OCI-M1 (cell line): ENCODE measurements around the gene ELOA.
"Not testable (repeated sequence)": the region's sequence is repeated elsewhere in the genome, so short reads cannot be mapped to it uniquely, and the experiment has no call there.

ENCODE experiments used
- DNase-seq: peaks from one replicate; lab custom pipeline; 2025; lab: John Stamatoyannopoulos, UW

Gene ELOA

DNA sequence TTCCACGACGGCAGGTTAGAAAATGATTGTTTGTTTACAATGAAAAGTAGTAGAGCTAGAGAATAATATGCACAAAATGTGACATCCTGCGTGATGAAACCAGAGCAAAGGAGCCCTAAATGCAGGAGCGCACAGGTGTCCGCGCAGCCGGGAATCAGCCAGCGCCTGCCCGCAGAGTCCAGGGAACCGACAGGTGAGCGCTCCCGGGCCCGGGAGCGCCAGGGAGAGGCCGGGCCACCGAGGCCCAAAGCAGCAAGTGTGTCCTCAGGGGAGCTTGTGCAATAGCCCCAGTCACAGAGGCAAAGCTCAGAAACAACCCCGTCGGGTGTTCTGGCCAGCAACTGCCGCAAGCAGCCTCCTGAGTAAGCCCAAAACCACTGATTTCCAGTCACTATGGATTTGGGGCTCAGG is 58.1 kb downstream of the ELOA start:
- no peak for DNase-seq

DNA sequence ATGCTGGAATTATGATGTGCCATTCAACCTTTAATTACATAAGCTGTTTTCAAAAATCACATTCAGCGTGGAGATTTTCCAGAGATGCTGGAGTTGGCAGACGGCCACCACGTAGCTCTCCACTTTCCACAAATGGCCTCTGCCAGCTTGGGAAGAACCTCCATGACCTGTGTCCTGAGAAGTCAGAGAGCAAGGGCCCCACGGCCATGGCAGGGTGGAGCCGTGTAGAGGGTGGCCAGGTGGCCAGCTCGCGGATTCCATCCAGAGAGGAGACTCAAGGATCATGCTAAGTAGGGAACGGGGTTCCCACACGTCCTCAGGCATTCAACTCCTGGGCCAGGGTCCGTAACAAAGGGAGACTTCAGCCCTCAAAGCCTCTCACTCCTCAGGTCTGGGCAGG is 58.6 kb downstream of the ELOA start:
- DNase-seq: no peak

DNA sequence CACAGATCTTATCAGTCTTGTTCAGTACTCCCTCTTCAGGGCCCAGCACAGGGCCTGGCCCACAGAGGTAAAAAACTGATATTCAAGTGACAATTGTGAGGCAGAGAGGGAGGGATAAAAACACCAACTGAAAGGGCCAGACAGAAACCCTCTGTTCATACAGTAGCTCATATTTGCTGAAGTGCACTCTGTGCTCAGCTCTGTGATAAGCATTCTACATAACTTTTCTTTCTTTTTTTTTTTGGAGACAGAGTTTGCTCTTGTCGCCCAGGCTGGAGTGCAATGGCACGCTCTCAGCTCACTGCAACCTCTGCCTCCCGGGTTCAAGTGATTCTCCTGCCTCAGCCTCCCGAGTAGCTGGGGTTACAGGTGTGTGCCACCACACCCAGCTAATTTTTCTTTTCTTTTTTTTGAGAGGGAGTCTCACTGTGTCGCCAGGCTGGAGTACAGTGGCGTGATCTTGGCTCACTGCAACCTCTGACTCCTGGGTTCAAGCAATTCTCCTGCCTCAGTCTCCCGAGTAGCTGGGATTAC is 59.6 kb downstream of the ELOA start:
- not testable (repeated sequence) for DNase-seq

DNA sequence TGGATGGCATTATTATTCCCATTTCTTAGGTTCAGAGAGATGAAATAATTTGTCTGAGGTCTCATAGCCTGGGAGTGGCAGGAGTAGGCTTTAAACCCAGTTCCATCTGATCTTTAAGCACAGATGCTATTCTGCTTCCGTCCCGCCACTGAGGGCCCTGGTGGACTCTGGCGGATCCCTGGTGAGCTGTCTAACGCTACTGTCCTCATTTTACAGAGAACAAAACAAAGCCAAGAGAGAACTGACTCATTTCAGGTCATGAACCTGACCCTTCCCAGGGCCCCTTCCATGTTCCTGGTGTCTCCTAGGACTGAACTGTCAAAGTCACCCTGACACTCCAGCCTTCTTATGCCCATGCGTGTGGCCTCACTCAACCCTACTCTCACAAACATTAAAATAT is 60.4 kb downstream of the ELOA start:
- no peak for DNase-seq

DNA sequence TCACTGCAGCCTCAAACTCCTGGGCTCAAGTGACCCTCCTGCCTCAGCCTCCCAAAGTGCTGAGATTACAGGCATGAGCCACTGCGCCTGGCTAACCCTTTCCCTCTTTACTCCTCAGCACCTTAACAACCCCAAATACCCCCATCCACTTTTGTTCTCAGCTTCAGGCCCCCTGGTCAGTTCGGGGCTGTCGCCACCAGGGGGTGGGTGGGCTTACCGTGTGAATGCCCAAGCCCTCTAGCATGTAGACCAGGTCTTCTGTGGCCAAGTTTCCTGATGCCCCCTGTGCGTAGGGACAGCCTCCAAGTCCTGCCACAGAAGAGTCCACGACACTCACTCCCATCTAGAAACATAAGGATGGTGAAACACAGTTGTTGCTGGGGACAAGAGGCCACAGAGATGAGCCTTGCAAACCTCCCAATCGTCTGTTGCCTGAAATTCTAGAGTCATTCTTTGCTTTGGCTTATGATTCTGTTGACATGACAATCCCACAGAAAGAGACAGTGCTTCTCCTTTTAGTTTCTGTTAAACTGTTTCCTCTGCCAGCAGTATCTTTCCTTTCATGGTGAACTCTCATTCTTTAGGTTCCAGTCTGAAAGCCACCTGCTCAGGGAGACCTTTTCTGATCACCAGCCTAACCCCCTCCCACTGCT is 61.0 kb downstream of the ELOA start:
- DNase-seq: peak; percentile 18

DNA sequence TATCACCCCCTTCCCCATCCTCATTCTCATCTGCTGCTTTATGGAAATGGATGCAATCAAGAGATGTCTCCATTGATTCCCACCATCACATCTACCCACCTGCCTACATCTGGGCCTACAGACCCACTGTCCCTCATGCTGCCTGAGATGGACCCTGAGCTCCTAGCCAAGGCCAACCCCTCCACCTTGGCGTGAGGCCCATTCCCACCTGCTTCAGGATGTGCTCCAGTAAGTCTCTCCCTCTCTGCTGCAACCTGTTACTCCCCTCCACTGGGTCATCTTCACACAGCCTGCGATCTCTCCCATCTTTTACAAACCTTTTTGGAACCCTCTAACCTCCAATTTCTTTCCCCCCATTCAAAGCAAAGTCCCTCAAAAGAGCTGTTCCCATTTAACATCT is 61.8 kb downstream of the ELOA start:
- no peak for DNase-seq

DNA sequence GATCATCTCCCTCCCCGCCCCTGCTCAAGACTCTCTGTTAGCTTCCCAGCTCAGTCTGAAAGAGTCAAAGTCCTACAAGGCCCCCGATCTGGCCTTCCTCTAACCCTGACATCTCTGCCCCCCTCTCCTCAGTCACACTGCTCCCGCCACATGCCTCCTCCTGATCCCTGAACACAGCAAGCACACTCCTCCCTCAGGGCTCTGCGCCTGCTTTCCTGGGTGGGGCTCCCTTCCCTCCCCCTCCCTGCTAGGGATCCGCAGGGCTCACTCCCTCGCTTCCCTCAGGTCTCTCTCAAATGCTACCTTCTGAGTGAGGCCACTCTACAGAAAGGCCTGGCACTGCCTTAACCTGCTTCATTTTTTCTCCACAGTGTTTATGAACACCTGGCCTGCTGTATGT is 63.0 kb downstream of the ELOA start:
- no peak for DNase-seq

DNA sequence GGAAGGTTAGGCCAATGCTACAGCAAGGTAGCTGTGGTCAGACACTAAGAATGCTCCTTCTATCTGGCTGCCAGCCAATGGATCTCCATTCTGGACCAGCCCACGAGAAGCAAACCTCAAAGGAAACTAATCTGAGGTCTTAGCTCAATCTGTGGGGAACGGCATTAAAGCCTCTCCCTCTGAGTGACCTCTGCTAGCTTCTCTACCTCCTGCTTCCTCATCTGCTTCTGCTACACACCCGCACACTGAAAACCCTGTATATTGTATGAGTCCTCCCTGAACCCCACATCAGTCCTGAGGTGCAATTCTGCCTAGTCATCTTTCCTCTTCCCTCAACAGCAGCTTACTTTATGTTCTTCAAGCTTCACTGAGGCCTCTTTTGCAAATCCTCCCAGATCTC is 64.2 kb downstream of the ELOA start:
- peak; percentile 43 for DNase-seq

DNA sequence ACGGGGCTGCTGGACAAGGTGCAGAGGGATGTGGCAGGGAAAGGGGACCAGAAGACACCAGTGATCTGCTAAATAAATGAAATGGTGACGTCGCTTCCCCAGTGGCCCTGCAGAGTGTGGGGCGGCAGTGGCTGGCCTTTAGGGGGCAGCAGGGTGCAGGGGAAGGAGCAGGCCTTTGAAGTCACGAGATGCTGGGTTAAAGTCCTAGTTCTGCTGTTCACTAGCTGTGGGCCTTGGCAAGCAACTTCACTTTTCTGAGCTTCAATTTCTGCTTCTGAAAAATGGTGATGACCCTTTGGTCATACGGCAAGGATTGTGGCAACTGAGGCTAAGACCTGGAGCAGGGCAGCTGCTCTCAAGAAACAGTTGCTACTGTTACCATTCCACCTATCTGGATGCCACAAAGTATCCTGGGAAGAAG is 66.5 kb downstream of the ELOA start:
- DNase-seq: peak; percentile 93

DNA sequence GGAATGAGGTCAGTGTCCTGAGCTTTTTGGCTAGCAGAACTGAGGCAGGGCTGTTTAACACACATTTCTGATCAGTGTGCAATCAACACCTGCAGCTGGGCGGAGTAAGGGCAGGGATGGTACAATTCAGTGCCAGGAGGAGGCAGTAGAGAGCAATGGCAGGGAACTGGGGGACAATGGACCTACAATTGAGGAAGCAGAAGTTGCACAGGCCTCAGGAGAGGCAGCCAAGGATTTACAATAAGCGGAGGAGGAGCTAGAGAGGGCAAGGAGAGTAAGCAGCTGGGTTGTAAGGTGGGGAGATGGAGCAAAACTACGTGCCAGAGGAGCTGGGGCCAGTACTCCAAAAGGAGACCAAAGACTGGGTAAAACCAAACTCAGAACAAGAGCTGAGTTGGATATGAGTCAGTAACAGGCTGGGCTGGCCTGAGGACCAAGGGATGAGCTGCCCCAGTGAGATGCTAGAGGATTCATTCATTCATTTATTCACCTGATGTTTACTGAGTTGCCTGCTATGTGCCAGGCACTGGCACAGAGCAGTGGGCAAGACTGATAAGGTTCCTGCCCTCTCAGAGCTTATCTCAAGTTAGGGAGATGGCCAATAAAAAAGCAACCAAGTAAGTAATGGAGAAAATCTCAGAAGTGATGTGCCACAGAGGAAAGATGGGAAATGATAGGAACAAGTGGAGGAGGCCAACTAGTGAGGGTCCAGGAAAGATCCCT is 67.7 kb downstream of the ELOA start:
- DNase-seq: peak; percentile 91
